ENCODE data around the gene AKAP13.

DNA sequence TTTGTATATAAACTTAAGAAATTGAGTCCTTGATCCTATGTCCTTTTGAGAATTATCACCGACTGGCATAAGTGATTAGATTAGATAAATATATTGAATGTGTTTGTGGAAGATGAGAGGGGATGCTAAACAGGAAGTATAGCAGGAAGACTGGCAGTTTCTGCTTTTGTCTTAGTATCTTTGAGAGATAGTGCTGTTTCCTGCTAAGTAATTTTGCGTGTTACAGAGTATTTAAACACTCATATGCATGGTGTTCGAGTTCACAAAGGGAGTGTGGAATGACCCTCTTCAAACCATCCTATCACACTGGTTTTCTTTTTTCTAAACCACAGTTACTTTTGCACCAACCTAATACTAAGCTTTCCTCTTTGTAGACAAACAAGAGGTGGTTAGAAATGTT is 308.3 kb downstream of the AKAP13 start:
- TF ChIP-seq POLR2AphosphoS5 (IDR thresholded peaks at IDR 0.05), result no peak
- TF ChIP-seq, protein P1, sequence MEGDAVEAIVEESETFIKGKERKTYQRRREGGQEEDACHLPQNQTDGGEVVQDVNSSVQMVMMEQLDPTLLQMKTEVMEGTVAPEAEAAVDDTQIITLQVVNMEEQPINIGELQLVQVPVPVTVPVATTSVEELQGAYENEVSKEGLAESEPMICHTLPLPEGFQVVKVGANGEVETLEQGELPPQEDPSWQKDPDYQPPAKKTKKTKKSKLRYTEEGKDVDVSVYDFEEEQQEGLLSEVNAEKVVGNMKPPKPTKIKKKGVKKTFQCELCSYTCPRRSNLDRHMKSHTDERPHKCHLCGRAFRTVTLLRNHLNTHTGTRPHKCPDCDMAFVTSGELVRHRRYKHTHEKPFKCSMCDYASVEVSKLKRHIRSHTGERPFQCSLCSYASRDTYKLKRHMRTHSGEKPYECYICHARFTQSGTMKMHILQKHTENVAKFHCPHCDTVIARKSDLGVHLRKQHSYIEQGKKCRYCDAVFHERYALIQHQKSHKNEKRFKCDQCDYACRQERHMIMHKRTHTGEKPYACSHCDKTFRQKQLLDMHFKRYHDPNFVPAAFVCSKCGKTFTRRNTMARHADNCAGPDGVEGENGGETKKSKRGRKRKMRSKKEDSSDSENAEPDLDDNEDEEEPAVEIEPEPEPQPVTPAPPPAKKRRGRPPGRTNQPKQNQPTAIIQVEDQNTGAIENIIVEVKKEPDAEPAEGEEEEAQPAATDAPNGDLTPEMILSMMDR (IDR thresholded peaks at IDR 0.05), result no peak
- no peak for TF ChIP-seq POLR2A (IDR thresholded peaks at IDR 0.05)
- no peak for TF ChIP-seq EP300 (IDR thresholded peaks at IDR 0.05)
